ENCODE measurements around the gene ST8SIA4.
A peak's percentile ranks its signal among the peaks of the same experiment; 100 is the strongest.

The ST8SIA4 gene

DNA sequence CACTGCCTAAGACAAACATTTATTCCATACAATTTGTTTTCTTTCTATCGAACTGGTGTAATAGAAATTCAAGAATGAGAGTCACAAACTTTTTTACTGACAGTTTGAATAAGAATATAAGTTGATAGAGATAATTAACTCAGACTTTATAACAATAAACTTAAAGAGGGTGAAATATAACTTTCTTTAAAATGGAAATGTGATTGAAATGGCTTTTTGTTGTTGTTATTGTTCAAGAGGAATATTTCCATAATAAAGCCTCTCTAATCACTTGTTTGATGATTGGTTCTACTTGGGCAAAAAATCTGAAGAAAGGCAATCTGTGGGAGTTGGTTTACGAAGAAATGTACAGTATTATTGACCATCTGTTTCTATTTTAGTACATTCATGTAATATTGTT lies 79.3 kb downstream of the ST8SIA4 start:
- TF ChIP-seq, protein P1, sequence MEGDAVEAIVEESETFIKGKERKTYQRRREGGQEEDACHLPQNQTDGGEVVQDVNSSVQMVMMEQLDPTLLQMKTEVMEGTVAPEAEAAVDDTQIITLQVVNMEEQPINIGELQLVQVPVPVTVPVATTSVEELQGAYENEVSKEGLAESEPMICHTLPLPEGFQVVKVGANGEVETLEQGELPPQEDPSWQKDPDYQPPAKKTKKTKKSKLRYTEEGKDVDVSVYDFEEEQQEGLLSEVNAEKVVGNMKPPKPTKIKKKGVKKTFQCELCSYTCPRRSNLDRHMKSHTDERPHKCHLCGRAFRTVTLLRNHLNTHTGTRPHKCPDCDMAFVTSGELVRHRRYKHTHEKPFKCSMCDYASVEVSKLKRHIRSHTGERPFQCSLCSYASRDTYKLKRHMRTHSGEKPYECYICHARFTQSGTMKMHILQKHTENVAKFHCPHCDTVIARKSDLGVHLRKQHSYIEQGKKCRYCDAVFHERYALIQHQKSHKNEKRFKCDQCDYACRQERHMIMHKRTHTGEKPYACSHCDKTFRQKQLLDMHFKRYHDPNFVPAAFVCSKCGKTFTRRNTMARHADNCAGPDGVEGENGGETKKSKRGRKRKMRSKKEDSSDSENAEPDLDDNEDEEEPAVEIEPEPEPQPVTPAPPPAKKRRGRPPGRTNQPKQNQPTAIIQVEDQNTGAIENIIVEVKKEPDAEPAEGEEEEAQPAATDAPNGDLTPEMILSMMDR (IDR thresholded peaks at IDR 0.05; ENCODE audit: low read length, missing control alignments) = no peak

GRCh38 chr5:100821751-100822150 lies 81.3 kb downstream of the ST8SIA4 start:
- no peak overlapping the region for H3K4me3 ChIP-seq (replicated peaks; ENCODE audit: low read depth, low read length)
- TF ChIP-seq, protein P1 (IDR thresholded peaks at IDR 0.05; ENCODE audit: low read length, missing control alignments) = no peak
- no peak for DNase-seq (ENCODE audit: low read depth)

More for the DNA sequence above, 79.3 kb downstream of the ST8SIA4 start:
- H3K4me3 ChIP-seq (replicated peaks; ENCODE audit: low read depth, low read length) = no peak overlapping the region
- no peak for DNase-seq (ENCODE audit: low read depth)

GRCh38 chr5:100818340-100818739 lies 84.7 kb downstream of the ST8SIA4 start:
- no peak overlapping the region for H3K4me3 ChIP-seq (replicated peaks; ENCODE audit: low read depth, low read length)
- no peak for DNase-seq (ENCODE audit: low read depth)
- TF ChIP-seq, protein P1 (IDR thresholded peaks at IDR 0.05; ENCODE audit: low read length, missing control alignments) = no peak

DNA sequence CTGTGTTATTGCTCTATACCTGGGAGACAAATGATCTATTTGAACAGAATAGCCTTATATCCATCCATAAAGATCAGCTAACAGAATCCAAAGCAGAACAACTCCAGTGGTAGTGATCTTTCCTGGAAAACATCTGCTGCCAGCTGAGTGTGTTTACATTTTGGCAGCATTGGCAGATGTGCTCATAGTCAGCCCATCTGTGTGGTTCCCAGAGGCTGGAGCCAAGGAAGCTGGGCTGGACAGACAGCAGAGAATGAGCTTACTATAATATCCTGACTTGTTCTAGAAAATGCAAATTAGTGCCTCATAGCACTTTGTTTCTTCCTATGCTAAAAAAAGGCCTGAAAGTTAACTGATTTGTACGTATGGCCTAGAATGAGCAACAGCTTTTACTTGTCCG lies 99.7 kb downstream of the ST8SIA4 start:
- DNase-seq (ENCODE audit: low read depth) = peak; percentile 29
- TF ChIP-seq, protein P1 (IDR thresholded peaks at IDR 0.05; ENCODE audit: low read length, missing control alignments) = no peak
- no peak overlapping the region for H3K4me3 ChIP-seq (replicated peaks; ENCODE audit: low read depth, low read length)

- TF ChIP-seq, protein P1 (IDR thresholded peaks at IDR 0.05; ENCODE audit: low read length, missing control alignments) = no peak
- no peak overlapping the region for H3K4me3 ChIP-seq (replicated peaks; ENCODE audit: low read depth, low read length)
- DNase-seq (ENCODE audit: low read depth) = no peak
Observed at GRCh38 chr5:100802208-100802607, 100.9 kb downstream of the ST8SIA4 start.

- TF ChIP-seq, protein P1 (IDR thresholded peaks at IDR 0.05; ENCODE audit: low read length, missing control alignments) = no peak
- no peak for DNase-seq (ENCODE audit: low read depth)
- no peak overlapping the region for H3K4me3 ChIP-seq (replicated peaks; ENCODE audit: low read depth, low read length)
Observed at GRCh38 chr5:100800562-100800961, 102.5 kb downstream of the ST8SIA4 start.

DNA sequence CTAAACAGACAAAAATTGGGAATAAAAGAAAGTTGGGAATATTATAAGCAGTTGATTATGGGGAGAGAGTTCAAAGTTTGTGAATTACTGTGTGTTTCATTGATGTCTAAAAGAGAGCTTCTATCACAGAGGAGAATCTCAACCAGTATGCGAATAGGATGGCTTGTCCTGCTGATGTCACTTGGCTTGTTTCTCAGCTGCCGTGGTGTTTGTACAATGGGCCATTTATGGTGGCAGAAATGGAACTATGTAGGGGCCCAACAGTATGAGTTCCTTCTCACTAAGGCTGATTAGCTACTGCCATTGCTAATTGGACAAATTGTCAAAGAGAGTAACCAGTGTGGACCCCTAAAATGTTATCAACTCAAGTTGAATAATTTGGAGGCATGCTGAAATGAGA lies 103.9 kb downstream of the ST8SIA4 start:
- TF ChIP-seq, protein P1 (IDR thresholded peaks at IDR 0.05; ENCODE audit: low read length, missing control alignments) = no peak
- no peak overlapping the region for H3K4me3 ChIP-seq (replicated peaks; ENCODE audit: low read depth, low read length)
- DNase-seq (ENCODE audit: low read depth) = no peak

All from fibroblast of pulmonary artery (primary cell).